ENCODE measurements around the gene PPP2R5C. TPM values are rescaled to one million over a fixed set of nuclear protein-coding genes. Genes with fewer than 3 reads are reported as not detected.

The PPP2R5C gene
- total RNA-seq, 1 experiment from 2014 or later, result 93.0 TPM

DNA sequence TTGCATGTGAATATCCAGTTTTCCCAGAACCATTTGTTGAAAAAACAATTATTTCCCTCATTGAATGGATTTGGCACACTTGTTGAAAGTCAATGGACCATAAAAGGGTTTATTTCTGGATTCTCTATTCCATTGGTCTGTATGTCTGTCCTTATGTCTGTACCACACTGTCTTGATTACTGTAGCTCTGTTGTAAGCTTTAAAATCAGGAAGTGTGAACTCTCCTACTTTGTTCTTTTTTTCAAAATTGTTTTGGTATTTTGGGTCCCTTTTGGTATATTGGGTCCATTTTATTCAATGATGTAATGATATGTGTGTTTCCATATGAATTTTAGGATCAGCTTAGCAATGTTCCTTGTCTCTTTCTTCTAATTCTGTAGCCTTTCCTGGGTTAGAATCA is 64.8 kb downstream of the PPP2R5C start:
- Mint-ChIP-seq H3K36me3 (ENCODE audit: insufficient read depth in 1 of 3, low read depth in 3 of 3) (peaks cover 10 to 15% (median 14%) of the 10 kb centered on the region in 3 experiments; a peak in 5 of 7 replicates), H3K27ac (no peak overlapping the region), H3K9me3 (peaks cover 0 to 3% of the 10 kb centered on the region in 2 experiments; a peak in 1 of 5 replicates), H3K4me3 (no peak overlapping the region), H3K27me3 (ENCODE audit: low read depth) (no peaks in the 10 kb centered on the region), H3K4me1 (no peaks in the 10 kb centered on the region)
- Histone ChIP-seq H2AK5ac (ENCODE audit: insufficient read length, low read length) (no peak overlapping the region), H2BK12ac (ENCODE audit: insufficient read length, low read depth, low read length) (no peak overlapping the region), H4K8ac (replicated peaks; ENCODE audit: insufficient read length, low read depth, low read length) (no peak overlapping the region), H2AFZ (ENCODE audit: low read length) (no peak overlapping the region), H3K9me3 (ENCODE audit: control insufficient read depth, low read depth, low read length) (no peaks in the 10 kb centered on the region), H3K9ac (ENCODE audit: extremely low read depth, insufficient read length, low read length) (no peak overlapping the region), H3T11ph (ENCODE audit: low read length) (no peak overlapping the region), H4K91ac (ENCODE audit: insufficient read length, low read depth, low read length) (no peak overlapping the region), H4K20me1 (ENCODE audit: control insufficient read depth, insufficient read depth, insufficient read length) (no peaks in the 10 kb centered on the region), H3K23ac (ENCODE audit: insufficient read length, low read depth, low read length) (no peak overlapping the region), H3K27me3 (ENCODE audit: insufficient read depth, low read length) (no peaks in the 10 kb centered on the region), H3K23me2 (ENCODE audit: insufficient read length, low read depth, low read length, poor library complexity, severe bottlenecking) (no peaks in the 10 kb centered on the region), H3K4ac (ENCODE audit: low read depth, low read length) (no peak overlapping the region), H3K27ac (ENCODE audit: insufficient read length, low read depth, low read length) (no peak overlapping the region), H3K79me1 (ENCODE audit: insufficient read depth, low read depth, low read length, poor library complexity, severe bottlenecking) (peaks cover 3% of the 10 kb centered on the region), H3K79me2 (ENCODE audit: insufficient read depth, low read length) (peaks cover 4% of the 10 kb centered on the region; the same call in 1 of the 2 replicates), H3K14ac (ENCODE audit: insufficient read depth, low read length) (no peak overlapping the region), H3K4me1 (ENCODE audit: insufficient read depth, low read length) (no peaks in the 10 kb centered on the region), H2BK5ac (ENCODE audit: insufficient read length, low read length) (no peak overlapping the region), H2BK15ac (ENCODE audit: low read depth, low read length) (no peak overlapping the region), H3K18ac (ENCODE audit: insufficient read length, low read depth, low read length) (no peak overlapping the region), H4K5ac (ENCODE audit: insufficient read length, low read depth, low read length) (no peak overlapping the region), H3K56ac (ENCODE audit: insufficient read length, low read depth, low read length) (no peak overlapping the region), H2BK20ac (ENCODE audit: low read depth, low read length, poor library complexity, severe bottlenecking) (no peak overlapping the region), H2BK120ac (ENCODE audit: low read depth, low read length, poor library complexity, severe bottlenecking) (no peak overlapping the region), H3K4me2 (ENCODE audit: insufficient read depth, insufficient read length, low read length) (no peak overlapping the region)
- no peak for DNase-seq
- TF ChIP-seq CTCF (conservative IDR thresholded peaks at IDR 0.05), result no peak
